BE2C (cell line): Measurements from ENCODE around the gene CDK5R2.

Experiments
- DNase-seq: peaks from one replicate; pipeline ENCODE4 v3.0.0-alpha.2; 2020
- H3K27me3 ChIP-seq: fragments of 250-450 bp; sonication (Bioruptor Pico); 2 replicates; pipeline ENCODE4 v1.5.1; 2020; ENCODE audit warnings: mild to moderate bottlenecking
- H3K36me3 ChIP-seq: fragments of 250-450 bp; sonication (Bioruptor Pico); 2 replicates; pipeline ENCODE4 v1.5.1; 2020; ENCODE audit warnings: mild to moderate bottlenecking
- H3K4me1 ChIP-seq: fragments of 250-450 bp; sonication (Bioruptor Pico); 2 replicates; pipeline ENCODE4 v1.5.1; 2020
- H3K4me3 ChIP-seq: 2 replicates; pipeline ENCODE4 v1.5.1; 2011; ENCODE audit warnings: low read depth, low read length
- H3K9me3 ChIP-seq: fragments of 250-450 bp; sonication (Bioruptor Pico); 2 replicates; pipeline ENCODE4 v1.5.1; 2020
- CTCF ChIP-seq: IDR thresholded peaks from 2 replicates; pipeline ENCODE4 v1.5.1; 2012; ENCODE audit warnings: mild to moderate bottlenecking, low read depth, low read length

Gene CDK5R2

GRCh38 chr2:218954541-218955300 lies 4.7 kb upstream of the CDK5R2 start:
- Histone ChIP-seq H3K4me1 (peaks cover 8% of the 10 kb centered on the region), H3K9me3 (no peaks in the 10 kb centered on the region), H3K36me3 (0 out of 2 replicates have a peak, but pooled peaks cover 2% of the 10 kb centered on the region), H3K4me3 (no peak overlapping the region), H3K27me3 (no peaks in the 10 kb centered on the region)
- no peak for TF ChIP-seq CTCF
- DNase-seq: no peak

- Histone ChIP-seq H3K27me3 (no peaks in the 10 kb centered on the region), H3K4me3 (no peak overlapping the region), H3K9me3 (no peaks in the 10 kb centered on the region), H3K4me1 (peaks cover 8% of the 10 kb centered on the region), H3K36me3 (no peaks in the 10 kb centered on the region)
- DNase-seq: no peak
- no peak for TF ChIP-seq CTCF
These were observed 3.4 kb upstream of the CDK5R2 start for GRCh38 chr2:218956039-218956438.

- H3K27me3 ChIP-seq: no peaks in the 10 kb centered on the region
- no peaks in the 10 kb centered on the region for H3K9me3 ChIP-seq
- peaks cover 1% of the 10 kb centered on the region; the same call in 1 of the 2 replicates for H3K36me3 ChIP-seq
- TF ChIP-seq CTCF: no peak
- H3K4me3 ChIP-seq: no peak overlapping the region
- H3K4me1 ChIP-seq: peaks cover 8% of the 10 kb centered on the region
- DNase-seq: no peak
These were observed 1.8 kb upstream of the CDK5R2 start for GRCh38 chr2:218957671-218958070.

GRCh38 chr2:218958276-218958675 lies 1.2 kb upstream of the CDK5R2 start:
- no peak for TF ChIP-seq CTCF
- DNase-seq: no peak
- Histone ChIP-seq H3K36me3 (peaks cover 3% of the 10 kb centered on the region; the same call in 1 of the 2 replicates), H3K4me1 (peaks cover 8% of the 10 kb centered on the region), H3K27me3 (no peaks in the 10 kb centered on the region), H3K9me3 (no peaks in the 10 kb centered on the region), H3K4me3 (peak overlapping the region; percentile 72; the same call in 1 of the 2 replicates)

- Histone ChIP-seq H3K27me3 (no peaks in the 10 kb centered on the region), H3K36me3 (peaks cover 7% of the 10 kb centered on the region; the same call in 1 of the 2 replicates), H3K4me1 (peaks cover 14% of the 10 kb centered on the region), H3K9me3 (no peaks in the 10 kb centered on the region), H3K4me3 (peak overlapping the region; percentile 72)
- TF ChIP-seq CTCF: no peak
- no peak for DNase-seq
These were observed 369 bp downstream of the CDK5R2 start for GRCh38 chr2:218959761-218960308.
